Measurements from ENCODE around the gene ATP9A. TPM values are rescaled to one million over a fixed set of nuclear protein-coding genes. Genes with fewer than 3 reads are reported as not detected.

The ATP9A gene
- polyA plus RNA-seq, 1 donor (not counting 4 experiments of a cell fraction or from before 2014, with no cell fraction given), result 5.8 TPM

- H2AFZ ChIP-seq (ENCODE audit: control insufficient read depth, low read length), result no peak overlapping the region
- no peaks in the 10 kb centered on the region for H4K20me1 ChIP-seq (ENCODE audit: control insufficient read depth, extremely low read depth, insufficient read depth, low read length)
- no peak overlapping the region for H3K9ac ChIP-seq (ENCODE audit: control insufficient read depth, extremely low read depth, insufficient read depth, low read length)
- FAIRE-seq (no peak), DNase-seq (ENCODE audit: low read depth, low spot score) (no peak)
- H3K4me3 ChIP-seq (ENCODE audit: control insufficient read depth in 2 of 3, extremely low read depth in 1 of 3, insufficient read depth in 2 of 3, low read depth in 1 of 3, low read length in 3 of 3), result no peak overlapping the region
- no peak overlapping the region for H3K4me2 ChIP-seq (ENCODE audit: control insufficient read depth, extremely low read depth, insufficient read depth, low read depth, low read length)
- no peaks in the 10 kb centered on the region for H3K79me2 ChIP-seq (ENCODE audit: control insufficient read depth, insufficient read depth, low read length)
- no peak overlapping the region for H3K27ac ChIP-seq (ENCODE audit: control insufficient read depth, insufficient read depth, low read length)
- TF ChIP-seq EZH2 (IDR thresholded peaks at IDR 0.05; ENCODE audit: low read length), result no peak
- TF ChIP-seq, protein P1, sequence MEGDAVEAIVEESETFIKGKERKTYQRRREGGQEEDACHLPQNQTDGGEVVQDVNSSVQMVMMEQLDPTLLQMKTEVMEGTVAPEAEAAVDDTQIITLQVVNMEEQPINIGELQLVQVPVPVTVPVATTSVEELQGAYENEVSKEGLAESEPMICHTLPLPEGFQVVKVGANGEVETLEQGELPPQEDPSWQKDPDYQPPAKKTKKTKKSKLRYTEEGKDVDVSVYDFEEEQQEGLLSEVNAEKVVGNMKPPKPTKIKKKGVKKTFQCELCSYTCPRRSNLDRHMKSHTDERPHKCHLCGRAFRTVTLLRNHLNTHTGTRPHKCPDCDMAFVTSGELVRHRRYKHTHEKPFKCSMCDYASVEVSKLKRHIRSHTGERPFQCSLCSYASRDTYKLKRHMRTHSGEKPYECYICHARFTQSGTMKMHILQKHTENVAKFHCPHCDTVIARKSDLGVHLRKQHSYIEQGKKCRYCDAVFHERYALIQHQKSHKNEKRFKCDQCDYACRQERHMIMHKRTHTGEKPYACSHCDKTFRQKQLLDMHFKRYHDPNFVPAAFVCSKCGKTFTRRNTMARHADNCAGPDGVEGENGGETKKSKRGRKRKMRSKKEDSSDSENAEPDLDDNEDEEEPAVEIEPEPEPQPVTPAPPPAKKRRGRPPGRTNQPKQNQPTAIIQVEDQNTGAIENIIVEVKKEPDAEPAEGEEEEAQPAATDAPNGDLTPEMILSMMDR (optimal IDR thresholded peaks at IDR 0.05 in 1 of 3, IDR thresholded peaks at IDR 0.05 in 1 of 3, conservative IDR thresholded peaks at IDR 0.05 in 1 of 3; ENCODE audit: extremely low read depth in 1 of 3, insufficient read depth in 2 of 3, low read length in 3 of 3), result no peak
- no peaks in the 10 kb centered on the region for H3K27me3 ChIP-seq (ENCODE audit: control insufficient read depth, extremely low read depth, insufficient read depth, low read length)
- no peaks in the 10 kb centered on the region for H3K9me1 ChIP-seq (ENCODE audit: control insufficient read depth, extremely low read depth, insufficient read depth, low read length)
- no peaks in the 10 kb centered on the region for H3K36me3 ChIP-seq (ENCODE audit: control insufficient read depth in 2 of 2, extremely low read depth in 1 of 2, insufficient read depth in 2 of 2, low read length in 2 of 2)
- dilution Hi-C loops (cut with MboI; ENCODE audit: extremely low pct_ligation_motif_present, low sequenced_read_pairs), result no loop called here
- no peaks in the 10 kb centered on the region for H3K9me3 ChIP-seq (ENCODE audit: control insufficient read depth, low read depth, low read length)
- H3K4me1 ChIP-seq (ENCODE audit: control insufficient read depth, extremely low read depth, insufficient read depth, low read length), result no peaks in the 10 kb centered on the region
Measured at GRCh38 chr20:51775241-51775640, 7.1 kb upstream of the ATP9A start.

- Histone ChIP-seq H3K4me1 (ENCODE audit: control insufficient read depth, extremely low read depth, insufficient read depth, low read length) (peaks cover 5% of the 10 kb centered on the region), H3K9me3 (ENCODE audit: control insufficient read depth, low read depth, low read length) (no peaks in the 10 kb centered on the region), H3K36me3 (ENCODE audit: control insufficient read depth in 2 of 2, extremely low read depth in 1 of 2, insufficient read depth in 2 of 2, low read length in 2 of 2) (no peaks in the 10 kb centered on the region), H3K4me2 (ENCODE audit: control insufficient read depth, extremely low read depth, insufficient read depth, low read depth, low read length) (no peak overlapping the region), H3K27me3 (ENCODE audit: control insufficient read depth, extremely low read depth, insufficient read depth, low read length) (peaks cover 5% of the 10 kb centered on the region), H3K9me1 (ENCODE audit: control insufficient read depth, extremely low read depth, insufficient read depth, low read length) (no peaks in the 10 kb centered on the region), H4K20me1 (ENCODE audit: control insufficient read depth, extremely low read depth, insufficient read depth, low read length) (no peaks in the 10 kb centered on the region), H3K9ac (ENCODE audit: control insufficient read depth, extremely low read depth, insufficient read depth, low read length) (no peak overlapping the region), H2AFZ (ENCODE audit: control insufficient read depth, low read length) (no peak overlapping the region), H3K79me2 (ENCODE audit: control insufficient read depth, insufficient read depth, low read length) (no peaks in the 10 kb centered on the region), H3K27ac (ENCODE audit: control insufficient read depth, insufficient read depth, low read length) (no peak overlapping the region), H3K4me3 (ENCODE audit: control insufficient read depth in 2 of 3, extremely low read depth in 1 of 3, insufficient read depth in 2 of 3, low read depth in 1 of 3, low read length in 3 of 3) (no peak overlapping the region)
- DNase-seq (ENCODE audit: low read depth, low spot score), result no peak
- TF ChIP-seq EZH2 (IDR thresholded peaks at IDR 0.05; ENCODE audit: low read length), result no peak
- TF ChIP-seq, protein P1 (optimal IDR thresholded peaks at IDR 0.05 in 1 of 3, IDR thresholded peaks at IDR 0.05 in 1 of 3, conservative IDR thresholded peaks at IDR 0.05 in 1 of 3; ENCODE audit: extremely low read depth in 1 of 3, insufficient read depth in 2 of 3, low read length in 3 of 3), result no peak
- no peak for FAIRE-seq
- dilution Hi-C loops (cut with MboI; ENCODE audit: extremely low pct_ligation_motif_present, low sequenced_read_pairs), result no loop called here
Measured at GRCh38 chr20:51772236-51772635, 4.0 kb upstream of the ATP9A start.
